GM18870 (cell line): ENCODE measurements around the gene CACNA2D2.
A peak's percentile ranks its signal among the peaks of the same experiment; 100 is the strongest.

Experiments used
- ATAC-seq: cut with Tn5 transposase; IDR thresholded peaks from one replicate; pipeline ENCODE4 v1.9.1; 2021; ENCODE audit warnings: moderate library complexity; ENCODE audit not compliant: unreplicated experiment

Gene CACNA2D2

GRCh38 chr3:50374363-50375257, 128.8 kb downstream of the CACNA2D2 start:
- no peak for ATAC-seq

GRCh38 chr3:50373146-50374051, 130.0 kb downstream of the CACNA2D2 start:
- no peak for ATAC-seq

DNA sequence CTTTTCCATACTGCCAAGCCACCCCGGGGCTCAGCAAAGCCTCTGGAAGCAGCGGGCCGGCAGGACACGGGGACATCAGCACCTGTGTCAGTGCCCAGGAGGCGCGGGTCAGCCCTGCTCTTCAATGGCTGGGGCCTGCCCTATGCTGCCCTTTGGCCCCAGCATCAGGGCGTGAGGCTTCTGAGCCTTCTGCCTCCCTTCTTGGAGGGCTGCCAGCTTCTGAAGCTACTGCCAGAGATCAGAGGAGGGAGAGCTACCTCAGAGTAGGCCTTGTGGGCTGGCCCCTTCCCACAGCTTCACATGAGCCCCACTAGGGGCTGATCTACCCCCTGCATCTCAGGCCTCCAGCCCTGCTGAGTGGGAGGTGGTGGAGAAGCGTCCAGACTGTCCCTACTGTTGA, 131.1 kb downstream of the CACNA2D2 start:
- no peak for ATAC-seq

DNA sequence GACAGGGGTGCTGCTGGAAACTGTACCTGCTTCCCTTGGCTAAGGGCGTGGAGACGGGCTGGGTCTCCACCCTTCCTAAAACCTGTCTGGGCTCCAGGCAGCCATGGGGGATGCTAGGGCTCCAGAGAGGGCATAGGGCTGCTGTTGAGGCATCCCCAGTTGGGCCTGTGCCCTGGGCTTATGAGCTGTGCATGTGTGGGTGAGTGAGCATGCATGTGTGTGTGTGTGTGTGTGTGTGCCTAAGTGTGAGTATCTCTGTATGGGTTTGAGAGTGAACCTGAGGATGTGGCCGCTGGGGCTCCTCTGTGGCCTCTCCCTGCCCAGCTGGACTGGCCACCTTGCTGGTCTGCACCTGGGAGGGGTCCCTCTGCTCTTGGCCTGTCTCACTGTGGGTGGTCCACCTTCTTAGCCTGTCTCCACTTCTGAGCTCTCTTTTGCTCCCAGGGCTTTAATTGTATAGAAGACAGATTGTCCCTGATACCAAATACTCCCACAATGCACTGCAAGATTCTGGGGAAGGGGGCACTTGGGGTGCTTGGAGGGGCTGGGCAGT, 132.2 kb downstream of the CACNA2D2 start:
- no peak for ATAC-seq

DNA sequence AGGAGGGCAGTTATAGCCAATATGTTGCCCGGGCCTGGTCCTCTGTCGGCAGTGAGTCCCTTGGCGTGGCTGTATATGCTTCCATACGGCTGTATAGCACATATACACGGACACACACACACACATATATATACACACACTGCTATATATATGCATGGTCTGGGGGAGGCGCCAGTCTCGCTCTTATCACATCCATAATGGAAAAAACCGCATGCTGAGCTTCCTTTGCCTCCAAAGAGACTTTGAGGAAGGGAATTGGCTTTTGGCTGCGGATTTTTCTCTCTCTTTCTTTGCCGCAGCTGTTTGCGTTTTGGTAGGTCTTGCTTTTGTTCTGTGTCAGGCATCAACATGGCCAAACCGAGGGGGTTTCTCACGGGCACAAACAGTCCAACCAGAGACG, 132.8 kb downstream of the CACNA2D2 start:
- ATAC-seq, result no peak

- no peak for ATAC-seq
These were observed 134.3 kb downstream of the CACNA2D2 start for GRCh38 chr3:50369012-50369670.

GRCh38 chr3:50365842-50366220, 137.6 kb downstream of the CACNA2D2 start:
- no peak for ATAC-seq

GRCh38 chr3:50365080-50365841, 138.2 kb downstream of the CACNA2D2 start:
- peak; percentile 62 for ATAC-seq

DNA sequence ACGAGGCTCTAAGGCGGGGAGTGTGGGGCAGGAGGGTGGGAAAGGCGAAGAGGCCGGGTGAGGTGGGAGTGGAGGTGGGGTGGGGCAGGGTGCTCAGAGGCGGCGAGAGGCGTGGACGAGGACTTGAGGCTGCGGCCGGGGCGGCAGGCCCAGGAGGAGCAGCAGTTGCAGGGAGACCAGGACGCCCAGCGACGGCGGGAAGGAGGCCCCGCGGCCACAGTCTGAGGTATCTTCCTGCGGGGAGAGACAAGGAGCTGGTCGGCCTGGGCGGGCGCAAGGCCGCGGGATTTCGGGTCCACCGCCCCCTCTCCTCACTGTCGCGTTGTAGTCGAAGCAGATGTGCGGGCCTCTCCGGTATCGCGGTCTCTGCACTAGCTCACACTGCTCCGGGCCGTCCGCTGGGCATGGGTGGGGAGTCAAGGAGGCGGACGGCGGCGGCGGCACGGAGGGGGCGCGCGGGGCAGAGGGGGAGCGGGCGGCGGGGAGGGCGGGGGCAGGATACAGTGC, 138.8 kb downstream of the CACNA2D2 start:
- no peak for ATAC-seq

GRCh38 chr3:50359760-50360110, 143.7 kb downstream of the CACNA2D2 start:
- ATAC-seq, result peak; percentile 12

- ATAC-seq, result peak; percentile 94
These were observed 144.3 kb downstream of the CACNA2D2 start, which contains the start of gene TMEM115 for GRCh38 chr3:50358911-50359759. TSS of gene TMEM115 (minus strand) at chr3:50359521. CDS start at chr3:50359063, 458 bp downstream.

GRCh38 chr3:50358355-50358910, 145.0 kb downstream of the CACNA2D2 start:
- ATAC-seq, result no peak

- ATAC-seq, result no peak
These were observed 146.0 kb downstream of the CACNA2D2 start for GRCh38 chr3:50357481-50357880.

DNA sequence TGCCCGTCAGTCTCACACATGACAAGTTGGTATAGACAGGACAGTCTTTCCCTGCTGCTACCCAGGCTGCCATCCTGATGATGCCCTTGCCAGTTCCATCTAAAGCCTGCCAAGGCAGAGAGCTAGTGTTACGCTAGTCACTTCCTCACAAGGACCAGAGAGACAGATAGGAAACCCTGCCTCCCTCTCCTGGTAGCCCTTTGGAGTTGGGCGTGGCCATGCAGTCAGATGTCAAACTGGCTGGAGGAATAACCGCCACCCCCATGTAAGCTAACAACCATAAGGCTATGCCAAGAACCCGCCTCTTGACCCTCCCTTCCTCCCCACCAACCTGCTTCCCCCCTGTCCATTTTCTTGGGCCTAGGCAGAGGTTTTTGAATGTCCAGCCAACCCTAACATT, 146.9 kb downstream of the CACNA2D2 start:
- no peak for ATAC-seq

DNA sequence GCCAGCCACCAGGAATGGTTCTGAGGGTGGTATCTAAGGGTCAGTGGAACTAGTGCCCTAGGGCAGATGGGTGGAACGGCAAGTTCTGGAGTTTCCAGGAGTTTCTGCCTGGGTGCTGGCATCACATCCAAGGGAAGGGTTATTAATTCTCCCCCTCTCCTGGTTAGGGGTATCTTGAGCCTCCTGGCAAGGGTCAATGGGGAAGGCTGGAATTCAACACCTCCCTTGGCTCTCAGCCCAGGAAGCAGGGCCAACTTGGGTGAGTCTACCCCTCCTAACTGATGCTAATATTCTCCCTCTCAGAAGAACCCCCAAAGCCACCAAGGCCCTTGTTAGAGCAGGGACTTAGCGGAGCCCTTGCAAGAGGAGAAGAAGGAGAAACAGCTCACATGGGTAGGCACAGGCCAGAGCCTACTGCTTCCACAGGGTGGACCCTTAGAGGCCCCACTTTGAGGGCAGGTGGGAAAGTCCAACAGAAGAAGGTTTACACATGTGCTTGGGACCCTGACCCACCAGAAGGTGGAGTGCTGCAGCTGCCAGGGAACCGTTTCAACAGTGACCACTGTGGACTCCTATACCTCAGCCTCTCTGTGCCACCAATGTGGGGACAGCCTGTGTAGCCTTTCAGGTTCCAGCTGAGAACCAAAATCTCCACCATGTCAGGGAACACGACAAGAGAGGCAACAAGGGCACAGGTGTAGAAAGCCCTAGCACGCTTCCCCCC, 147.4 kb downstream of the CACNA2D2 start:
- ATAC-seq, result no peak

DNA sequence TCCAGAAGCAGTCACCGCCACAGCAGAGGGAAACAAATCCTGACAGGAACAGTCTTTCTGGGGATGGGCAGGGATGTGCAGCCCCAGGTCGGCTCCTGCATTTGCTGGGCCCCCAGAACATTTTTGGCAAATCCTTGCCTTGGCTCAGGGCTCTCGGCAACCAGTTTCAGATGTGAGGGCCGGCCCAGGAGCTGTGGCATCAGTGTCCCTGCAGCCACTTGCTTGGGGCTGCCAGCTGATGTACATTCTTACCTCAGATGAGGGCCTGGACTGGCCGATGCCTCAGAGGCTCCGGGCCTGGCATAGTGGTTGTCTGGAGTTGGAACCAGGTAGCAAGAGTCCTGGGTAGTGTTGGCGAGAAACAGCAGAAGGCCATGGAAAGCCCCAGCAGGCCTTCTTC, 148.6 kb downstream of the CACNA2D2 start:
- ATAC-seq, result no peak

DNA sequence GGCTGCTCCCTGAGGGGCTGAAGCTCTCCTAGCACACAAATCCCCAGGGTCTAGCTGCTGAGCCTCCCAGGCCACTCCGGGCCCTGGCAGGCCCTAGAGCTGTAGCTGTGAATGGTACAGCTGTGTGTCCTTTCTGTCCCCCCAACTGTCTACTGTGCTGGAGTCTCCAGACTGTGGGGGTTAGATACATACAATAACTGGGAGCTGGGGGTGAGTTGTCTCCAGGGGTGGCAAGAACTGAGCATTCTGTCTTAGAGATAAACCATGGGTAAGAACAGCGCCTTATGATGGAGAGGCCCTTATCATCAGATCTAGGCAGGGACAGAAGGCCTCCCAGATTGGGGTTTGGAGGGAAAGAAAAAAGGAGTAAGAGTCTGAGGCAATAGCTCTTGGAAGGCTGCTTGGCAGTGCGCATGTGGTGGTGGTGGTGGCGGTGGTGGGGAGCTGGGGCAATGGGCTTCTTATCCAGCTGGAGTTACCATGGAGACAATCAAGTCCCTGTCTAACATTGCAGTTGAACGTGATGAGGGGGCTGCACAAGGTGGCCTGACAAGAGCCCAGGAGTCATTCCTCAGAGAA, 149.2 kb downstream of the CACNA2D2 start:
- no peak for ATAC-seq
